HG03097 (cell line): ENCODE data around the gene PGK2.
"Not testable (repeated sequence)": the region's sequence is repeated elsewhere in the genome, so short reads cannot be mapped to it uniquely, and the experiment has no call there.

Source experiments
- ATAC-seq: cut with Tn5 transposase; IDR thresholded peaks from one replicate; pipeline ENCODE4 v1.9.1; 2021; ENCODE audit not compliant: unreplicated experiment, low FRiP score

The PGK2 gene

DNA sequence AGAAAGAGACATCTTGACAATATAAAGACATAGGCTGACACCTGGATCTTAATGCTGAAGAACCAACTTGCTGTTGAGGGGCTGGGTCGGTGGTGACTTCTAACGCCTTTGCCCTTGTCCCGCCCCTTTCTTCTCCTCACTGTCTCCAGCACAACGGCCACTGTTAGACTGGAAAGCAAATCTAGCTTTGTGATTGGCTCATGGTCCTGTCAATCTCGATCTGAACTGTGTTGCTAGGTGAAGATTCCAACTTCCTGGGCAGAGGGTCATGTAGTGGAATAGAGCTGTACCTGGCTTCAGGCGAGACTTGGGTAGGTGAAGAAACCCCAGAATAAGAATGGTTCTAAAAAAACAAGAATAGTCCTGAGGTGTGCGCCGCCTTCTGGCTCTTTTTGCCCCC lies at the start of gene PGK2:
PGK2 (minus strand) TSS at position 110 of the 400 bp plus-strand sequence; CDS start at position 12, 98 bp downstream.
- ATAC-seq, result no peak

DNA sequence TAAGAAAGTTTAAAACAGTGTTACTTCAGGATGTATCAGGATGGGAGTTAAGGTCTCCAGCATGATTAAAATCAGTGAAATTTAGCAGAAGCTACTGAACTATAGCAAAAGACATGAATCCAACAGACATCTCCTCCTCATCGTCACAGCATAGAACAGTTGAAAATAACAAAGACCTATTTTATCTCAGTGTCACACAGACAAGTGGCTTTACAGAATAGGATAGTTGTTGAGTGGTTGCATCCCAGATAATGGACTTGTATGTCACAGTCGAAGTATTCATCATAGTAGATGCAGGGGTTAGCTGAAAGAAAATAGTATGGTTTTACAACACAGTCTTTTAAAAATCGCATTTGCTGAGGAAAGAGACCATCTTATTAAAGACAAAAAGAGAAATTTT lies 48.1 kb upstream of the PGK2 start:
- ATAC-seq, result no peak

GRCh38 chr6:49833386-49833785 lies 46.3 kb upstream of the PGK2 start:
- ATAC-seq, result no peak

- peak; percentile 99 for ATAC-seq
These were observed 39.8 kb upstream of the PGK2 start for GRCh38 chr6:49826743-49827406.

DNA sequence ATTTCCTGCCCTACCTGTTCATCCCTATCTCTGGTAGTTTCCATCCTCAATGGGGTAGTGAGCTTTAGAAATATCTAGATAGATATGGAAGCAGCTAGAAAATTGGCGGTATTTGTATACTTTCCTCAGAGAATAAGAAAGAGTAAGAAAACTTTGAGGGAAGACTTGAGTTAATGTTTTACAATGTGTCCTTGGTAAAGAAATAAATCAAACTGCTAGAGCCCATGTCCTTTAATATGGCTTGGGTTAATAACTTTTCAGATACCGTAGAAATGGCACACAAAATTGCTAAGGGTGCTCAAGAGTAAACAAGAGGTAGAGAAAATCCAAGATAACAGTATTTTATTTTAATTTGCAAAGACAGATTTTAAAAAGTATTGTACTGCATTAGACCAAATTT lies 28.1 kb upstream of the PGK2 start:
- no peak for ATAC-seq

- ATAC-seq, result no peak
These were observed 26.2 kb upstream of the PGK2 start for GRCh38 chr6:49813248-49813647.

DNA sequence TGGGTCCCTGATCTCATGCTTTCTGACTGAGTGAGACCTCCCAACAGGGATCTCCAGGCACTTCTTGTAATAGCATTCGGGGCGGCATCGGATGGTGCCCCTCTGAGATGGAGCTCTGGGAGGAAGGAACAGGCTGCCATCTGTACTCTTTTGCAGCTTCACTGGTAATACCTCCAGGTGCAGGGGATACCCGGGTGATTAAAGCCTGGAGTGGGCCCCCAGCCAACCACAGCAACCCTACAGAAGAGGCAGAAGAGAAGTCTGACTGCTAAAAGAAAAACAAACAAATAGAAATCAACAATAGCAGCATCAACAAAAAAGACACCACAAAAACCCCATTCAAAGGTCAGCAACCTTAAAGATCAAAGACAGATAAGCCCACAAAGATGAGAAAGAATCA lies 19.1 kb upstream of the PGK2 start:
- no peak for ATAC-seq

- ATAC-seq, result no peak
These were observed 18.2 kb upstream of the PGK2 start for GRCh38 chr6:49805246-49805645.

DNA sequence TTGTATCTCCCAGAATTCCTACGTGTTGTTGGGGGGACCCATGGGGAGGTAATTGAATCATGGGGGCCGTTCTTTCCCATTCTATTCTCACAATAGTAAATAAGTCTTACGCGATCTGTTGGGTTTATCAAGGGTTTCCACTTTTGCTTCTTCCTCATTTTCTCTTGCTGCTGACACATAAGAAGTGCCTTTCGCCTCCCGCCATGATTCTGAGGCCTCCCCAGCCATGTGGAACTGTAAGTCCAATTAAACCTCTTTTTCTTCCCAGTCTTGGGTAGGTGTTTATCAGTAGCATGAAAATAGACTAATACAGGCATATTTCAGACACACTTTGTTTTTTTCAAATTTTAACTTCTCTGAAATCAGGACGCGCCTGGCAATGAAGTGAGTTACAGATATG lies 14.4 kb upstream of the PGK2 start:
- no peak for ATAC-seq

DNA sequence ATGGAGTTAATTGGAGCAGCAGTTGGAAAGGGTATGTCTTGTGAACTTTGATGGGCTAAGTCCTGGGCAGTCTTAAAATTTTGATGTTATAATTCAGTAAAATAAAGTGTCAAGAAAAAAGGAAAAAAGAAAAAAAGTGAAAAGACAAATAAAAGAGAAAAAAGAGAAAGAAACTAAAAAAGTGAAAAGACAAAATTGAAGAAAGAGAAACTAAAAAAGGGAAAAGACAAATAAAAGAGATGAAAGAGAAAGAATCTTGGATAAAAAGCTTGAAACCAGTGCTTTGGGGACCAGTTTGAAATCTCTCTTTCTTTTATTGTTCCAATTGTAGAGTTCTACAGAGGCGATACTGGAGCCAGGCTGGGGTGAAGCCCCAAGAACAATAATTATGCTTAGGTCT lies 12.0 kb upstream of the PGK2 start:
- no peak for ATAC-seq

DNA sequence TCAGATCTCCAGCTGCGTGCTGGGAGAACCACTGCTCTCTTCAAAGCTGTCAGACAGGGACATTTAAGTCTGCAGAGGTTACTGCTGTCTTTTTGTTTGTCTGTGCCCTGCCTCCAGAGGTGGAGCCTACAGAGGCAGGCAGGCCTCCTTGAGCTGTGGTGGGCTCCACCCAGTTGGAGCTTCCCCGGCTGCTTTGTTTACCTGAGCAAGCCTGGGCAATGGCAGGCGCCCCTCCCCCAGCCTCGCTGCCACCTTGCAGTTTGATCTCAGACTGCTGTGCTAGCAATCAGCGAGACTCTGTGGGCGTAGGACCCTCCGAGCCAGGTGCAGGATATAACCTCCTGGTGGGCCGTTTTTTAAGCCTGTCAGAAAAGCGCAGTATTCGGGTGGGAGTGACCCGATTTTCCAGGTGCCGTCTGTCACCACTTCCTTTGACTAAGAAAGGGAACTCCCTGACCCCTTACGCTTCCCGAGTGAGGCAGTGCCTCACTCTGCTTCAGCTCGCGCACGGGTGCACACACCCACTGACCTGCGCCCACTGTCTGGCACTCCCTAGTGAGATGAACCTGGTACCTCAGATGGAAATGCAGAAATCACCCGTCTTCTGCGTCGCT lies 9.9 kb upstream of the PGK2 start:
- not testable (repeated sequence) for ATAC-seq

- ATAC-seq, result no peak
These were observed 3.3 kb upstream of the PGK2 start for GRCh38 chr6:49790341-49790740.

DNA sequence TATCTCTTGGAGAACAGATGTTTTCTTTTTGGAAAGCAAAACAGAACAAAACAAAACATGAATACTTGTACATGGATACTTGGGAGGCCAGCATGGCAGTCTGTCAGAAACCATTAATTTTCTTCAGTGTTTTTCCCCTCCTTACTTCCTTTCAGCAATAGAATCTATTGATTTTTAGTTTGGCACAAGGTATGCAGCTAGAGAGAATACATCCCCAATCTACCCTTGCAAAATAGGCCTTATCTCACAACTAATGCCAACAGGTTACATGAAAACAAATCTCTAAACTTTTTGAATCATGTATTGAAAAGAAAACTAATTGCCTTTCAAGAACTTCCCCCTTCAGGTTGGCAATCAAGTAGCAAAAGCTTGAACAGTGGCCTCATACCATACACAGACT lies 2.8 kb downstream of the PGK2 start:
- no peak for ATAC-seq

GRCh38 chr6:49782725-49783124 lies 4.4 kb downstream of the PGK2 start:
- ATAC-seq, result no peak

- no peak for ATAC-seq
These were observed 4.8 kb downstream of the PGK2 start for GRCh38 chr6:49782293-49782692.

- no peak for ATAC-seq
These were observed 10.6 kb downstream of the PGK2 start for GRCh38 chr6:49776444-49776843.

DNA sequence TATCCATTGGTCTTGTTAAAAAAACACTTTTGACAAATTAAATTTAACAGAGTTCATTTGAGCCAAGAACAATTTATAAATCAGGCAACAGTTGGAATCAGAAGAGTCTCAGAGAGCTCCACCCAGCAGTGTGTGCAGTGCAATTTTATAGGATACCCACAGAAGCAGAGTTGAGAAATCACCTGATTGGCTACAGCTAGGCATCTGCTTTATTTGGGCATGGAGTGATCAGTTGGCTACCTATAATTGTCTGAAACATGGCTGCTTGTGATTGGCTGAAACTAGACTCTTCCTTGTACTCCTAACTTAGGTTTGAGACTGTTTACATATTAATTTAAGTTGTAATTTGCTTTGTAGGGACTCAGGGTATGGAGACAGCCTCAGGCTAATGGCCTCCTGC lies 12.0 kb downstream of the PGK2 start:
- ATAC-seq, result no peak

- ATAC-seq, result no peak
These were observed 14.8 kb downstream of the PGK2 start for GRCh38 chr6:49772285-49772684.

- no peak for ATAC-seq
These were observed 20.3 kb downstream of the PGK2 start for GRCh38 chr6:49766762-49767161.

DNA sequence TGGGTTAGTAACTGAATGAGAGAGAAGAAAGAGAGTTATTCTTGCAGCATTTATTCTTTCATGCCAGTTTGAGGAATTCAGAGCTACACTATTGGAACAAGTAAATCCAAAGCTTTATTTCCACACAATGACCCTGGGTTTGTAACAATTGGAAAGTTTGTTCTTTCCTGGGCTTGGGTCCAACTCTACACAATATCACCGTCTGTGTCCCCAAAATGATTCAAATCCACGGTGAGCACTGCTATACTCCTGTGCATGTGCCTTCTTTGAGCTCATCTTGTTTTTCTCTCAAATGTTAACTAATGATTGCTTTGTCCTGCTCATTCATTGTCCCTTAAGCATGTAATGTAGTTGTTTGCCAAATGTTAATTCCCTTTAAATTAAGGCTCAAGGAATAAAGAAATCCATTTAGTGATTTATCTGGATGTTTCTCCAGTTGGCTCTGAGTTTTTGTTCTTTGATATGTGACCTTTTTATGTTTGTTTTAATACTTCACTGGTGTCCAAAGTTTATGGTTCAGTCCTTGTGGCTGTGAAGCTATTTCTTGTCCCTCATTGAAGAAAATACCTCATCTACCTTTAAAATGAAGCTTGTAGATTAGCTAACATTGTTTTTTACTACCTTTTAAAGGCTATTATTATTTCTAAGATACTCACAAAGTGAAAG lies 22.4 kb downstream of the PGK2 start:
- no peak for ATAC-seq

DNA sequence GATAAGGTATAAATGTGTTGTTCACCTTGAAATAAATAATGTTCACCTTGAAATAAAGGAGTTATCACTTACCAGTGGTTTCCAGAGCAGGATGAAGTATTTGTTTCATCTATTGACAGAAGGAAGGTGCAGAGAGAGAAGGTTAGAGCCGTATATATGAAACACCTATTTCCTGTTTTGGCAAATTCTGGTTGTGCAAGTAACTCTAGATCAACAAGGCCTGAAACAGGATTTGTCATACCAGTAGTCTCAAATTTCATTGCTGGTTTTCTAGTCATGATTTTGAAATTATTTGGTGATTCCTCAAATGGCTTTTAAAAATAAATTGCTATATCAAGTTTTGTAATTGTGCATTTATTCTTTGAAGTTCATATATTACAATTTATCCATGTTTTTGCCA lies 42.8 kb downstream of the PGK2 start, which contains the start of gene CRISP3:
CRISP3 (minus strand) TSS at position 130 of the 400 bp plus-strand sequence; CDS start at position 109, 21 bp downstream.
- ATAC-seq, result no peak

GRCh38 chr6:49743429-49743828 lies 43.7 kb downstream of the PGK2 start:
- ATAC-seq, result no peak
